ENCODE measurements around the gene BACE1. TPM values are rescaled to one million over a fixed set of nuclear protein-coding genes. Genes with fewer than 3 reads are reported as not detected.

Gene BACE1
- total RNA-seq, 1 donor from 2014 or later, result 4.2 TPM

- Histone ChIP-seq H3K27me3 (ENCODE audit: control insufficient read depth, insufficient read depth, low read length) (no peaks in the 10 kb centered on the region), H3K4me3 (ENCODE audit: low read depth, low read length) (no peak overlapping the region), H3K36me3 (ENCODE audit: control insufficient read depth, insufficient read depth, low read length) (no peaks in the 10 kb centered on the region)
- TF ChIP-seq CTCF (IDR thresholded peaks at IDR 0.05; ENCODE audit: insufficient read depth, low read length, severe bottlenecking), result no peak
- DNase-seq (ENCODE audit: low read depth), result no peak
- peak; percentile 36 for FAIRE-seq
These were observed 2.0 kb downstream of the BACE1 start for GRCh38 chr11:117313828-117314768.

GRCh38 chr11:117313091-117313490 lies 3.0 kb downstream of the BACE1 start:
- no peak for TF ChIP-seq CTCF (IDR thresholded peaks at IDR 0.05; ENCODE audit: insufficient read depth, low read length, severe bottlenecking)
- DNase-seq (ENCODE audit: low read depth) (no peak), FAIRE-seq (no peak)
- no peaks in the 10 kb centered on the region for H3K27me3 ChIP-seq (ENCODE audit: control insufficient read depth, insufficient read depth, low read length)
- H3K4me3 ChIP-seq (ENCODE audit: low read depth, low read length), result no peak overlapping the region
- H3K36me3 ChIP-seq (ENCODE audit: control insufficient read depth, insufficient read depth, low read length), result no peaks in the 10 kb centered on the region

- no peaks in the 10 kb centered on the region for H3K27me3 ChIP-seq (ENCODE audit: control insufficient read depth, insufficient read depth, low read length)
- no peak overlapping the region for H3K4me3 ChIP-seq (ENCODE audit: low read depth, low read length)
- no peaks in the 10 kb centered on the region for H3K36me3 ChIP-seq (ENCODE audit: control insufficient read depth, insufficient read depth, low read length)
- DNase-seq (ENCODE audit: low read depth) (no peak), FAIRE-seq (no peak)
- no peak for TF ChIP-seq CTCF (IDR thresholded peaks at IDR 0.05; ENCODE audit: insufficient read depth, low read length, severe bottlenecking)
These were observed 6.7 kb downstream of the BACE1 start for GRCh38 chr11:117309310-117309709.

GRCh38 chr11:117305145-117305544 lies 10.9 kb downstream of the BACE1 start:
- H3K4me3 ChIP-seq (ENCODE audit: low read depth, low read length), result no peak overlapping the region
- FAIRE-seq (no peak), DNase-seq (ENCODE audit: low read depth) (no peak)
- H3K27me3 ChIP-seq (ENCODE audit: control insufficient read depth, insufficient read depth, low read length), result no peaks in the 10 kb centered on the region
- no peak for TF ChIP-seq CTCF (IDR thresholded peaks at IDR 0.05; ENCODE audit: insufficient read depth, low read length, severe bottlenecking)
- no peaks in the 10 kb centered on the region for H3K36me3 ChIP-seq (ENCODE audit: control insufficient read depth, insufficient read depth, low read length)

- H3K4me3 ChIP-seq (ENCODE audit: low read depth, low read length), result no peak overlapping the region
- no peak for DNase-seq (ENCODE audit: low read depth)
- FAIRE-seq, result no peak
These were observed 12.3 kb downstream of the BACE1 start for GRCh38 chr11:117303646-117304315.

More at GRCh38 chr11:117303646-117304315, 12.3 kb downstream of the BACE1 start:
- no peaks in the 10 kb centered on the region for H3K36me3 ChIP-seq (ENCODE audit: control insufficient read depth, insufficient read depth, low read length)
- H3K27me3 ChIP-seq (ENCODE audit: control insufficient read depth, insufficient read depth, low read length), result no peaks in the 10 kb centered on the region
- no peak for TF ChIP-seq CTCF (IDR thresholded peaks at IDR 0.05; ENCODE audit: insufficient read depth, low read length, severe bottlenecking)
